Lung microvascular endothelial cell (primary cell): ENCODE results near the gene GRAPL. TPM values are rescaled to one million over a fixed set of nuclear protein-coding genes. Genes with fewer than 3 reads are reported as not detected.
A peak's percentile ranks its signal among the peaks of the same experiment; 100 is the strongest.
"Not testable (repeated sequence)": the region's sequence is repeated elsewhere in the genome, so short reads cannot be mapped to it uniquely, and the experiment has no call there.

ENCODE experiments used
- DNase-seq, 2 donors: peaks; one replicate each; pipeline versions ENCODE4 v3.0.0 to v3.0.0-alpha.2; 2010; ENCODE audit warnings: low read depth in 2 of 2
- total RNA-seq: library from RNA; depleted of rRNA; stranded (reverse); fragments of >200 nt; gene quantifications from 2 replicates; pipeline ENCODE4 v1.2.1, GENCODE V29; 2014

GRAPL gene
- 23.3 and 108 TPM in 2 replicates for total RNA-seq

DNA sequence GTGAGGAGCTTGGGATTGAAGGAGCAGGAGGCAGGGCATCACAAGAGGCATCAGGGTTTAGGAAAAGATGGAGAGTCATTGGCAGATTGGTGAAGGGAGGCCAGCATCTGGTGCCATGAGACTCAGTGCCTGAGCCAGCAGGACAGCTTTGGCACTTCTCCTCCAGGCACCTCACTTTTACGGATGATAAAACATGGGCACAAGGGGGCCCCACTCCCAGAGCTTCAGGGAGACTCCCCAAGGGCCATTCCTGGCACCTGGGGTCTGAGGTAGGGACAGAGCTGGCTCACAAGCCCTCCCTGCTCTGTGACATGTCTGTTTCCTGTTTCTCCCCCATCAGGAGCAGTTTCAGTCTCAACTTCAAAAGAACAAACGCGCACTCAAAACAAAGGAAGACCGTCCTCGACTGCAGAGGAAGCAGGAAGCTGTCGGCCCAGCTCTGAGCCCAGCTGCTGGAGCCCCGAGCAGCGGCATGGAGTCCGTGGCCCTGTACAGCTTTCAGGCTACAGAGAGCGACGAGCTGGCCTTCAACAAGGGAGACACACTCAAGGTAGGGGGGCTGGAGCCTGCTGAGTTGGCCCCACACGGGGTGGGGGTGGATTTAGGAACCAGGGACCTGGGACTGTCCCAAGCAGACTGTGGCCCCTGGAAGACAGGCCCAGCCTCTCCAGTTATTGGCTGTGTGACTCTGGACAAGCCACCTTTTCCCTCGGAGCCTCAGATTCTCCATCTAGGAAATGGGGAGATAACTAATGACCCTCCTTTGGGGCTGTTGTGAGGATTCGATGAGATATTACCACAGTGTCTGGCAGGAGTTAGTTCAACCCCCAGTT, at the start of gene GRAPL:
Gene GRAPL (plus strand): TSS at position 442 of the 833 bp plus-strand sequence. CDS start 31 bp downstream, at position 473.
- not testable (repeated sequence) for DNase-seq

DNA sequence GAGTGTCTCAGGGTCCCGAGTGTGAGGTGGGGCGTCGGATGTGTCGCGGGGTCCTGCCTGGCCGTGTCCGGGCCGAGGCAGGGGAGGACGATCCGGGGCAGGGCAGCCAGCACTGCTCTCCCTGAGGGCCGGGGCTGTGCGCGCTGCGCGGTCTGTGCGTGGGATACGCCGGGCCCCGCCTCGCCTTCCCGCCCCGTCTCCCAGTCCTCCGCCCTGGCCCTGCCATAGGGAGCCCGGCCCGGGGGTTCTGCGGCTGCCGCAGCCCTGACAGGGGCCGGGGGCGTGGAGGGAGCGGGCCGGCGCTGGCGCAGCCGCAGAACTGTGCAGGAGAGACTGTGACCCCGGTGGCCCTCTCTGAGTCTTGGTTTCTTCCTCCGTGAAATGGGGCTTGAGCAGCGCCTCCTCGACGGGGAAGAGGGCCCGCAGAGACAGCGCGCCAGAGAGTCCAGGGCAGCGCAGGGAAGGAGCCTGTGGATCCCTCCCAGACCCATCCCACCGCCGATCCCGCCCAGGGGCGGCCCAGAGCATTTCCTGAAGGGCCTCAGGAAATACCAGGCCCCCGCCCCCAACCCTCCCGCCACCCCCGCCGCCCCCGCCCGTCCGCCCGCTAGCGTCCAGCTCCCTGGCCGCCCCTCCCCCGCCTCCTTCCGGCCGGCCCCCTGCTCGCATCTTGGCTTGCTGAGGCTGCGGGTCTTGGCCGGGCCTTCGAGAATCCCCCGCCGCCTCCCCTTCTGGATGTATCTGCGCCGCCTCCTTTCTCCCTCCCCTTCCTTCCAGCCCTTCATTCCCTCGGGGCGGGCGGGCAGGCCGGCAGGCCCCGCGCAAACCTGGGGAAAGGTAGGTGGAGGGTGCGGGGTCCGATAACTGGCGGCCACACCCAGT, 38.3 kb upstream of the GRAPL start:
- DNase-seq, result not testable (repeated sequence)

DNA sequence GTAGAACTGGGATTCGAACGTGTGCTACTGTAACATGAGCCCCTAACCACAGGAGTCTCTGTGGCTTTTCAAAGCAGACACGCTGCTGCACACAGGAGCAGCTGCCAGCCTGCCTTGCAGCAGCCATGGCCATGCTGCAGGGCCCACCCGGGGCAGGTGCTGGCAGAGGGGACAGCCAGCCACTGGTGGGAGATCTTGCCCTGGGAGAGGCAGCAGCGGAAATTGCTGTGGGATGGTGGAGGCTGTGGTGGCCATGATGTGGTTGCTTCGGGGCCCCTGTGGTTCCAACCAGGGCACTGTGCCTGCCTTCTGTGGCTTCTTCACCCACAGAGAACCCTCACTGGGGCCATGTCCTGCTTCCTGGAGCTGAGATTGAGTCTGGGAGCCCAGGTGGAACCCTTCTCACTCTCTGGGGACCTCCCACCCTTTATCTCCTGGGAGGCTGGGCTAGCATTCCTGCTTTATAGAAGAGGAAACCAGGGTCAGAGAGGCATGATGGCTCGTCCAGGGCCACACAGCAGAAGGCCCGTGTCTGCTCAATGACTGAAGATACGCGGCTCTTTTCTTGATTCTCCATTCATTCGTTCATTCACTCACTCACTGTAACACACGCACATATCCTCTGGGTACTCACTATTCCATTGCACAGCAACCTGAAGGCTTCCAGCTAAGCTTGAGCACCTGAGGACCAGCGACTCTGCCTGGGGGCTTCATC, 37.2 kb upstream of the GRAPL start:
- DNase-seq, result not testable (repeated sequence)

DNA sequence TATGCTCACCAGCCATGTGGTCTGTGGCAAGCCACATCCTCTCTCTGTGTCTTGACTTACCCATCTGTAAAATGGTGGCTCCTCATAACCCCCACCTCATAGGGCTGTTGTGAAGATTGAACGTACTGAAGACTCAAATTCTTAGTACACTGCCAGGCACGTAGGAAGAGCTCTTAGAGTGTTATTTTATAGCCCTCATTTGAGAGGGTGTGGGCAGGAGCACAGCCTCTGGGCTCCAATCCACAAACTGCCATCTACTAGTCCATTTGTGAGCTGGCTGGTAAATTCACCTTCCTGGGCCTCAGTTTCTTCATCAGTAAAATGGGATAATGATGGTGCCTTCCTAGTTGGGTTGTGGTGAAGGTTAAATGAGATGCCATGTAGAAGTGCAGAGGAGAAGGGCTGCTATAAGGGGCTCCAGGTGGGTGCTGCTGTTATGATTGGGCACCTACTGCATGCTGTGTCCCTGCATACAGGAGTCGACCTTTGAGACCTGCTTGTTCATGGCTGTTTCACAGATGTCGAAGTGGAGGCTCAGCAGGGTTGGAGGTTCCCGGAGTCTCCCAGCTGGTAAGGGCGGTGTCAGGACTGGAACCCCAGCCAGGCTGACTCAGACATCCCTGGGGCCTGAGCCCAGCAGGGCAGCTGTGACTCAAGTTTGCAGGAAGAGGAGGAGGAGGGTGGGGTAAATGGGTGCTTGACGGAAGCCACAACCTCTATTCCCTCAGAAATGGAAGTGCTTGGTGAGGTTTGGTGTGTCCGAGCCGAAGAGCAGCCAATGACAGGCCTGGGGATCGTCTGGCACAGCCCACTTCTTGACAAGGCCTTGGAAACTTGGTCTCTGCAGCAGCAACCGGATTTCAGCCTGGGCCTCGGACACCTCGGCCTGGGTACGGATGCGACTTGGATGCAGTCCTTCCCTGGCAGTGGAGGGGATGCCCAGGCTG, 34.4 kb upstream of the GRAPL start:
- not testable (repeated sequence) for DNase-seq

GRCh38 chr17:19093684-19094438, 33.5 kb upstream of the GRAPL start:
- not testable (repeated sequence) for DNase-seq

- DNase-seq, result peak in 1 of 2 donors; percentile 0
These were observed 18.9 kb upstream of the GRAPL start for GRCh38 chr17:19108517-19108916.

DNA sequence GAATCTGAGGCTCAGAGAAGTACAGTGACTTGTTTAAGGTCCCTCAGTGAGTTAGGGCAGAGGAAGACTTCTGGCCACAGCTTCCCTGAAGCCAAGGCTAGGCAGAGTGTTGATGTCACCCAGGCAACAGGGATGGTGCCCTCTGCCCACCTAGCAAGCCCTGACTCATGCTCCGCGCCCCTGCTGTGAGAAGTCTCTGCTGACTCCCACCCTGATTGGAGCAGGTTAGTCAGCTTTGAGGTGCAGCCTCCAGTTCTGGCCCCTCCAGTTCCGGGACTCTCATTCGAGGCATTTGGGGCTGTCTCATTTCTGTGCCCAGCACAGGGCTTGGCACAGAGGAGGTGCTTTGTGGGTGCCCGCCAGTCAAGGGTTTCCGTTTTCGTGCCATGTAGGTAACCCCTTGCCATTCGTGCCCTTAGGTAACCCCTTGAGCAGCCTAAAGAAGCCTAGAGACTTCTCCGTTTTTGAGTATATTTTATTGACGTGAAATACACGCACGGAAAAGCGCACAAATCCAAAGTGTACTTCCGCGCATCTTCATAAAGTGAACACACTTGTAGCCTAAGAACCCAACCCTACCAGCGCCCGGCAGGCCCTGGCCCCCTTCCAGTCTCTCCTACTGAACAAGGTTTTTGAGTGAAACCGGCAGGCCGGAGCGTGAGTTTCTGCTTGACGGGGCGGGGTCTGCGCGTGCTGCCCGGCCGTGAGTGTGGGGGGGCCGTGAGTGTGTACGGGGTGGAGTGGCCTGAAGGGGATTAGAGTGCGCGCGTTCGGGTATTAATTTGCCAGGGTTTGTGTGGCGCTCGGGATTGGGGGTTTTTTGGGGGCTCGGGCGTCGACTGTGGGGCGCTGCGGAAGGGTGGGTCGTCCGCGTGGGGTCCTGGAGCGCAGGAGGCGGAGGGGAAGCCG, 16.9 kb upstream of the GRAPL start:
- DNase-seq, result not testable (repeated sequence)

DNA sequence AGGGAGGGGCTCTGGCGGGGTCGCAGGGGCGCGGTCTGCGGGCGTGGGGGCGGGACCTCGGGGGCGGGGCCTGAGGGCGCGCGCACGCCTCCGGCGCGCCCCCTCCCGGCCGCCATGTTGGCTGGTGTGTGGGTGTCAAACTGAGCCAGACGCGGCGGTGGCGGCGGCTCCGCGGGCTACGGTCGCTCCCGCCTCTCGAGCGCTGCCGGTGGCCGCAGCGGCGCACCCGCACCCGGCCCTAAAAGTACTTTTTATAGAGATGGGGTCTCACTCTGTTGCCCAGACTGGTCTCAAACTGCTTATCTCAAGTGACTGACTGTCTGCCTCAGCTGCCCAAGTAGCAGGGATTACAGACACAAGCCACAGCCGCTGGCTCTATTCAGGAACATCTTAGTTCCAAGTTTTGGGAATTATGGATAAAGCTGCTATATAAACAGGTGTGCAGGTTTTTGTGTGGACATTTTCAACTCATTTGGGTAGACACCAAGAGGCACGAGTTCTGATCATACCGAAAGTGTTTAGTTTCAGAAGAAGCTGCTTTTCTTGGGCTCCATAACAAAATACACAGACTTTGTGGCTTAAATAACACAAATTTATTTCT, 16.2 kb upstream of the GRAPL start:
- peak in 1 of 2 donors; percentile 76 for DNase-seq

GRCh38 chr17:19111801-19112458, 15.5 kb upstream of the GRAPL start:
- peak in 1 of 2 donors; percentile 82 for DNase-seq

GRCh38 chr17:19112459-19112826, 14.9 kb upstream of the GRAPL start:
- DNase-seq, result peak in 1 of 2 donors; percentile 21

- not testable (repeated sequence) for DNase-seq
These were observed 8.7 kb upstream of the GRAPL start for GRCh38 chr17:19118695-19119094.

DNA sequence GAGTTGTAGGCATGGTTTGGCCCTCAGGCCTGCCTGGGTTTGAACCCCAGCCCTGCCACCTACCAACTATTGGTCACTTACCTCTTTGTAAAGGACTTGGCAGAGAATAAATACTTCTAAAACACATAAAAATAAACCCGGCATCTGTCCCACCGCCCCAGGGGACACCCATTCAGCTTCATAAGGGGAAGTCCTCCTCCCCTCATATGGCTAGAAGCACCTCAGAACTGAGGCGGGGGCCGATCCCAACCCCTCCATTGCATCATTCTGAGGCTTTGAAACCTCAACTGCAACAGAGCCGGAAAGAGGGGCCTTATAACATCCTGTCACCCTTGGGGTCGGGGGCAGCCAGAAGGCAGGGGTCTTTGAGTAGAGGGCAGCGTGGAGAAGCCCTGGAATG, 2.1 kb upstream of the GRAPL start:
- DNase-seq, result not testable (repeated sequence)

DNA sequence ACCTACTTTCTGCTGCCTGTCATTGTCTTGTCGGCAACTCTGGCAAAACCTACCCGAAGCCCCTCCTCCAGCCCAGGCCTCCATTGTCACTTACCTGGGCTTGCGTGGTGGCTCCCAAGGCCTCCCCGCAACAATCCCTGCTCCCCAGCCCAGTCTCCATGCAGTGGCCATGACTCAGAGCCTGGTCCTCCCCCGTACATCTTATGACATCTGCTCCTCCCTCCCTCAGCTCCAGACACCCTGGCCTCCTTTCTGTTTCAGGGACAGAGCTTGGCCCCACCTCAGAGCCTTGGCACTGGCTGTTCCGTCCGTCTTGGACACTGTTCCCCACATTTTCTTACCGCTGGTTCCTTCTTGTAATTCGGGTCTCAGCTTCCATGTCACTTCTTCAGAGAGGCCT, 2.1 kb downstream of the GRAPL start:
- not testable (repeated sequence) for DNase-seq

- DNase-seq, result not testable (repeated sequence)
These were observed 3.7 kb downstream of the GRAPL start for GRCh38 chr17:19131108-19131507.

DNA sequence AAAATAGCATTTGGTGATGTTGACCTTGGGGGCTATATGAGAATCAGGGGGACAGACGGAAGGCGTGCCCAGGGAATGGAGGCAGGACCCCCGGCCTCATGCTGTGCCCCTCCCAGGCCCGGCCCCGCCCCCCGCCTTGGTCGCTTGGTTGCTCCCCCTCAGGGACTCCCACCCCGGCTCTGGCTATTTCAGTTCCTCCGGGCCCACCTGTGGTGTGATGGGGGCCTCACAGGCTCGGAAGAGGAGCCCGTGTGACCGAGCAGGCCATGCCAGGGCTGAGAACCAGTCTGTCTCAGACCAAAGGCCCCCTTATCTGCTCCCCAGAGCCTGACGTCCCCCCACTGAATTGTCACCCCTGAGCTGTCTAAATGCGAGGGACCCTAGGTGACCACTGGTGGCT, 4.4 kb downstream of the GRAPL start:
- not testable (repeated sequence) for DNase-seq

DNA sequence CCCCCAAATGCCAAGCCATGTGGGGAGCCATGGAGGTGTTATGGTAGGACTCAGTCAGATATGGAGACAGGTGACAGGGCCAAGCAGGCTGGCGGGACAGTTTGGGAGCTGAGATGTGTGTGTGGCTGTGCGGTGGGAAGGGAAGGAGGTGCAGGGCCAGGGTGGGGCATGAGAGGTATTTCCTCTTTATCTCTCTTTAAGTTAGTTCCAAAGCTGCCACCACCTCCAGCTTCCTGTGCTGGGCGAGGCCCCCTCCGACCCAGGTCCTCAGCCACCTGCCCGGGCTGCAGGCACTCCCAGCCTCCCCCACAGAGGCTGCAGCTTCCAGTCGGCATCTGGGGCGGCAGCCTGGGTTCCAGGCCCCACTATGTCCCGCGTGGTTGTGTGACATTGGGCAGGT, 6.4 kb downstream of the GRAPL start:
- not testable (repeated sequence) for DNase-seq

DNA sequence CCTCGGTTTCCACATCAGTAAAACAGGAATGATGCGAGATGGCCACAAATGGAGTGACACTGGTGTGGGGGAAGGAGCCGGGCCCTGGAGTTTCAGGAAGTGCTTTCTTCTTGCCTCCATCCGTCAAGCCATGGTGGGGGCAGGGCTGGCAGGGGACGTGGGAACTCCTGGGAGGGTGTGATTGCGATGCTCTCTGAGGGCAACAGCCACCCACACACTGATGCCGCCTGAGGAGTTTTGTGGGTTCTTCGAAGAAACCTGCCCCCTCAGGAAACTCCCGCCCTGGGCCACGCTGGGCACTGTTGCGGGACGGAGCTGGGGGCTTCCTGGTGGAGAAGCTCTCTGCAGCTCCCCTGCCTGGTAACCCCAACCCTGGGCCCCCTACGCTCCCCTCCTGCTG, 8.0 kb downstream of the GRAPL start:
- DNase-seq, result not testable (repeated sequence)

- not testable (repeated sequence) for DNase-seq
These were observed 8.7 kb downstream of the GRAPL start for GRCh38 chr17:19136138-19136537.
